ENCODE data around the gene TRDMT1.
"Not testable (repeated sequence)": the region's sequence is repeated elsewhere in the genome, so short reads cannot be mapped to it uniquely, and the experiment has no call there.

TRDMT1 gene

DNA sequence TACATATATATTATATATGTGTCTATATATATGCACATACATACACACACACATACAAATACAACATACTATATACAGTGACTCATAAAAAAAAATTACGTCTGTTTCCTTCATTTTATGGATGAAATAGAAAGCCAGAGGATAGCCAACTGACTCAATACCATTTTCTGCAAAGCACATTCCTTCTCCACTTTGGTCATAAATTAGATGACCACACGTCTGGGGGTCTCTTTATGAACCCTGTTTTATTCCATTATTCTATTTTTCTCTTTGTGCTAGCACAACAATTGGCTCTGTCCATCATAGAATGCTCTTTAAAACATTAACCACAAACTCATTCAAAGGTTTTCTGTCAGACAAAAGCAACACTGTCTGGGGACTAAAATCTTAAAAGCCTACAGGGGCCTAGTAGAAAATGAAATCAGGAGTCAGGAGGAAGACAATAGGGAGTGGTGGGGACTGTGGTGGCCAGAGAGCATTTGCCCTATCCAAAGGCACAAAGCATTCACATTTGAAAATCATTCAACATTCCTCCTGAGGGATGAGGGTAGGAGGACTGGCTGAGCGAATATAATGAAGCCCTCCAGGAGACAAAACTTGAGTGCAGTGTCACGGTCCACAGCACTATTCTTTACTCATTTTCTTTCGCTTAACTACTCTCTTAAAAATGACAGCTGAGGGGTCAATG is 76.1 kb downstream of the TRDMT1 start:
- no peak for DNase-seq

DNA sequence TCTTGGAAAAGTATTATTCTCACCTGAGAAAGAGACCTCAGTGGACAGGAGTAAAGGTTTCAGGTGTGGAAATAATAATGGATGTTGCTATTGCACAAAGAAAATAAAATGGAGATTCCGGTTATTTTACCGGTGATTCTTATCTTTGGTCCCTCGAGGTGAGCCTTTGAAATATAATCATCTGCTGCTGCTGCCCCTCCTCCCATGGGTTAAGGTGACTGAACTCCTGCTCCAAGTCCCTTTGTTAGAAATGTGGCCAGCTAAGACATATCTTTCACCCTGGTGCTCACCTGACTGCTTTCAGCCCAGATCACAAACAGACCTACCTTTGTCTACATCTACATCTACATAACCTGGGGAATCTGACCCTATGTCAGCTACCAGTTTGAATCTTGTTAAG is 77.5 kb downstream of the TRDMT1 start:
- no peak for DNase-seq

DNA sequence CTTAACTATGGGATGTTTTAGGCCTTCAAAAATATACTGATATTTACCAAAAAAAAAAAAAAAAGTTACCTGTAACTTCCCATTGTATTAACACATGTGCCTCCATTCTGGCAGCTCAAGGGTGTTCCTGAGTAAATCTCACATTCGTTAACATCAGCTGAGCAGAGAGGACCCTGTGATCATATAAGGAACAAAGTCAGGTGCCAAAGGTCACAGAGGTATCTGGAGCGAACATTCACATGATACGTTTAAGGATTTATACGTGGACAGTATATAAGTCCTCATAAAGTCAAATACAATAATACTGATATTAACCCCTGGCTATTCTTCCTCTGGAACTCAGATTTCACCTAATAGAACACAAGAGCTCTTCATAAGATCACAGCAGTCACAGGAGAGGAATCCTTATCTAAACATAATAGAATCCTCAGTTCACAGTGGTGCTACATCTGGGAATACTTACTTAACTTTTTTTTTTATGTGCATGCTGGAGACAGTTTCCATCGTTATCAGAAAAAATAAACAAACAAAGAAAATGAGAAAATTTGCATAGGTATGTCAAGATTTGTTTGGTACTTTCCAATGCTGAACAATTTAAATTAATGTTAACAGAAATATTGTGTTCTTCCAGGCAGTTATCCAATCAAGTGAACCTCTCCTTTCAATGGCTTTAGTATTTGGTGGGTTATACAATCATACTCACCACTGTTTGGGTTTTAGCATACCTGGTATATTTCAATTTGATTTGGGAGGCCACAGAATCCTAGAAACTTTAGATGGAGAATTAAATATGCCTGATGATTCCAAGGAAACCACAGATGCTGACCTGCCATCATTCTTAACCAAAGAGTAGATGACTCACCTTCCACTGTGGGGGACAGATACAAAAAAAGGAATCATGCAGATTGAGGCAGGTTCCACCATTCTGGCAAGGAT is 78.5 kb downstream of the TRDMT1 start:
- no peak for DNase-seq

DNA sequence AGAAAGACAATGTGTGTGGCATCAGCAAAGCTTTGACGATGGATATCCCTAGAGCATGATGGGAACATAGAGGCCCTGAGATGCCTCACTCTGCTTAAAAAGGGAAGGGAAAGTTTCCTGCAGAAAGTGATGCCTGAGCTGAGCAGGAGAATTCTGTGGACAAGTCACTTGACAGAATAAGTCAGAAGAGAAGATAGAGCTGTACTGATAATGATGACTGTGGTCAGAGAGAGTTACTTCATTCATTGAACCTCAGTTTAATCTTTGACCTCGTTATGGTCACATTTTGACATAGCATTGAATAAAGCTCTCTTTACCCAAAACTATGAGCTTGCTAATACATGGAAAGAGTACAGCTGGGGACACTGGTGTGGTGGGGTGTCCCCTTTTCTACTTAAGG is 79.4 kb downstream of the TRDMT1 start:
- DNase-seq = no peak

DNA sequence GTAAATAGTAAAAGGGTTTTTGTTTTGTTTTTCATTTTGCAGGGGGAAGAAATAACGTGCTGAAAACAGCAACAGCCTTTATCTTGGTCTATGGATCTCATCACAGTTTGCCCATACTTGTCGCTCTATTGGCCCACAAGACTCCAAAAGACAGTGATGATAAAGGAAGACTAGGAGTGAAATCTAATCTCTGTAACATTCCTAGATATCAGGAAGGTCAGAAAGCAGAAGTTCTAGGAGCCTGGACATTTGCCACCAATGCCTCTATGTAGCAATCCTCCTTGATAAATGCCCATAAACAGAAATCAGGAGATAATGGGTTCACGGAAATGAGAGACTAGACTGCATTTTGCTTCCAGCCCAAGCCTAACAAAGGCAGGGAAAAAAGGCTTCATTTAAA is 80.8 kb downstream of the TRDMT1 start:
- no peak for DNase-seq

DNA sequence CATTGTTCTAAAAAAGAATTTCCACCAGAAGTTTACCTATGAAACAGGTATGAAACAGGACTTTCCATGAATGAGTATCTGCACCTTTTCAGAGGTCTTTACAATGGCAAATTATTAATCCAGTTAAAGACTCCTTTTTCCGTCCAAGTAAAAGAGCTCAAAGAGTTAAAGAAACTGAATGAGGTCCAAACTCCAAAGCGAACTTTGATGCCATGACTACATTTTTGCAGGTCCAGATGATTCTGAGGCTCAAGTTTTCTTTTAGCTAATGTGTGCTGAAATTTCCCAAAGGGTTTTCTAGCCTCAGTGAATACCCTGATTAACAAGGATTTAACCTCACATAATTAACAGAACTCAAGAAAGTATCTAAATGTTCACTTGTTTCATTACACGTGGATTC is 81.6 kb downstream of the TRDMT1 start:
- DNase-seq = no peak

DNA sequence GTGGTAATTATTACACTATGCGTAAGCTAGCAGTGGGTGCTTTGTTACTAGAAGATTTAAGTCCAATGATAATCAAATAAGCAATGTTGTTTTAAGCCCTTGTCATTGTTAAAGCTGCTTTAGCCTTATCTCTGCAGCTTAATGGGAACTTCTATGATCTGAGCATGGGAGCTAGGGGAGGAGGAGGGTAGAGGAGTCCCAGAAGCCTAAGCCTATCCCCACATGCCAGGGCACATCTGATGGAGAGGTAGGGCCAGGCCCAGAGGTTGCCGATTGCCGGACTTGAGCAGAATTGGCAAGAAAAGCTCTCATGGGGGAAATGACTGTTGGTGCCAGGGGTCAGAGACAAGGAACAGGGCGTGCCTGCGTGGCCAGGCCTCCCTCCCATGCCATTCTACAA is 85.3 kb downstream of the TRDMT1 start:
- DNase-seq = no peak

DNA sequence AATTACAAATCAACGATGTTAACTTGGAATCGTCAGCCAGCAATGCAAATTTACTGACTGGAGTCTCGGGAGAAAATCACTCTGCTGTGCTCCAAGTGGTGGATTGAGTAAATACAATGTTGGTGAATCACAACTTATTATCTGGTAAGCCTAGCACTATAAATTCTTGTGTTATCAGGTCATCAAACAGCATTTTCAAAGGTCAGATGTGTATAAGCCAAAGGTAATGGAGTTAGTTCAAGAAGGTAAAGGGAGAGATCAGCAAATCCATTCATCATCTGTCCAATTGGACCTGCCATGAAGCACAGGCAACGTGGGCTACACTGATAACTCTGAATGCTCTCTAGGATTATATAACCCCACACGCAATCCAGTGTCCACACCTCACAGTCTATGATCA is 85.8 kb downstream of the TRDMT1 start:
- no peak for DNase-seq

DNA sequence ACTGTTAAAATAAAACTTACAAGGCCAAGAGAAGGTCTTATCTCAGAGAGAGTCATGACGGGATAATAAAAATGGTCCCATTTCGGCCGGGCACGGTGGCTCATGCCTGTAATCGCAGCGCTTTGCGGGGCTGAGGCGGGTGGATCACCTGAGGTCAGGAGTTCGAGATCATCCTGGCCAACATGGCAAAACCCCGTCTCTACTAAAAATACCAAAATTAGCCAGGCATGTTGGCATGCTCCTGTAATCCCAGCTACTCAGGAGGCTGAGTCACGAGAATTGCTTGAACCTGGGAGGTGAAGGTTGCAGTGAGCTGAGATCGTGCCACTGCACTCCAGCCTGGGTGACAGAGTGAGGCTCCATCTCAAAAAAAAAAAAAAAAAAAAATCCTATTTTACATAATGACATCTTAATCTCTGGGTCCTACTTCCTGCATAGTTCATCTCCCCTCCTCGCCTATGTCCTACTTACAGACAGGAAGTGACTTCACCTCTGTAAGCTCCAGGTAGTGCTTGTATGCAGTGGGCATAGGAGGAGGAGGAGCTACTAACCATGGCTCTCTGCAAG is 86.5 kb downstream of the TRDMT1 start:
- not testable (repeated sequence) for DNase-seq

DNA sequence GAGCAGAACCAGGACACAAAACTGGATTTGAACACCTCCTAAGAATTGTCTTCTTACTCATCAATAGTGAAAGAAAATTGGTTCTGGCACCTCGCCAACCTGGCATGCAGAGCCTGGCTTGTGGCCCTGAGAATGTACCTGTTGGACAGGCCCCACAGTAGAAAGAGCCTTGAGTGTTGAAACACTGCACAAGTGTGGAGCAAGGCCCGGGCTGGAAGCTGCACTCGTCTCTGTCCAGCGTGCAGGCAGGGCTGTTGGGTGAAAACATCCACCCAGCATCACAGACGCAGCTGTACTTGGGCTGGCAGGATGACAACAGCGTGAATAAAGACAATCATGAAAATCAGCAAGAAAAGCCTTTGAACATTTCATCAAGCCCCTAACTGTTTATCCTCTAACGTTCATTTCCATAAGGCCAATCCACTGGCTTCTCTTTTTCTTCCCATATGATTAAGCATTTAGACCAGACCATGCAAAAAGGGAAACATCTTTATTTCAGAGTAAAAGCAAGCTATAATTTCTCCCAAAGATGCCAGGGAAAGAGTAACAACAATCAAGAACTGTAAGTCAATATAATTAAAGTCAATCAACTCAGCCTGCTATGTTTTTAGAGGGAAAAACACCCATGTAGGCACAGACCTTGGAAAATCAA is 87.5 kb downstream of the TRDMT1 start:
- DNase-seq = no peak

DNA sequence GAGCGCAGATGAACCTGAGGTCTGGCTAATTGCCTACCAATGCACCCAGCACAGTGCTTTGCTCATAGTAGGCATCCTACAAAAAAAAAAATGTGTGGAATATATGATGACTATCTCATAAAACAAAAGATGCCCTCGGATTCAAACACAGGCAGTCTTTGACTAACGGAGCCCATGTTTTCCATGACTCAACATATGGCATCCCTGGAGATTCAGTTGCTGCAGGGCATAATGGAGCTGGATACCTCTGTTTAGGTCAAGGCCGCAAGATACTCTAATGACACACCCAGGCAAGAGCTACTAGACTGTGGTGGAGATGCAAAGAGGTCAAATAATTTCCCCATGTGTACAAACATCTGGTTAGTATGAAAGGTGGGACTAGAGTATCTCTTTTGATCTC is 88.1 kb downstream of the TRDMT1 start:
- DNase-seq = no peak

DNA sequence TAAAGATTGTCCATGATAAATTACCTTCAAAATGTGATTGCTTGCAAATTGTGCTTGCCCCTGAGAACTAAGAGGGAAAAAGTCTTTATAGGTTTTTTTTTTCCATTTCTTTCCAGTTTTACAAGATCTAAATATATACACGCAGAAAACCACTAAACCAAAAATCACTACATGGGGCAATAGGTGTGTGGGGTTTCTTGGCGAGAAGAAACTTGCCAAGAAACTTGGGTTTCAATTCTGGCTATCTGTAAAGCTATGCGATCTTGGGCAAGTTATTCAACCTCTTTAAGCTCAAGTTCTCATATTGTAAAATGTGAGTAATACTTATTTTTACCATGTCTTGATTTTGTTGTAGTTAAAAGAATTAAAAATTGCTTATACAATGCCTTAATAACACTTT is 88.9 kb downstream of the TRDMT1 start:
- no peak for DNase-seq

DNA sequence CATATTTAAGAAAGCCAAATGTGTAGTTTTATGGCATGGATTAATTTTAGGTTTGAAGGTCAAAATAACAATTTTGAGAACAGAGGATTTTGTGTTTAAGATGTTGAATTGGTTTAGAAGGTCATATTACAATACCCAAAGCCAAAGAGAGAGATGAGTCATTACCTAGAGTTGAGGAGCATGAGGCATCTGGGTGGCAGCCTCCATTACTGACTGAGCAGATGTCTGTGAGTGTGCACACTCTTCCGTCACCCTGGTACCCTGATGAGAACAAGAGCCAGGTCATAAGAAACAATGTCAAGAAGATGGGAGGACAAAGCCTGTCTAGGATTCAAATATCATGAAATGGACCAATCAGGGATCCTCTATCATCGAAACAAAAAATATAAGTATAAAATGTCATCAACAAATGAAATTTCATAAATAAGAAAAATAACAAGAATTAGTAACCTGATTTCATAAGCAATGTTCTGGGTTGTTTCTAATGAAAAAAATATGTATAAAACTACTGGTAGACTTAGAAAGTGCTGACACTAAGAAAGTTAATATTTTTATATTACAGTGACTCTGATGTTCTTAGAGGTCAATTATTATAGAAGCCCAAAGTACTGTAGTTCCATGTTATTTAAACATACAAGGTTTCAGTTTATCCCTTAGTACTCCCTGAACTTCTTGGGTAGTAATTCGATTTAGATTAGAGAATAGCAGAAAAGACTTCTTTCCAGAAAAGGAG is 91.8 kb downstream of the TRDMT1 start:
- no peak for DNase-seq

DNA sequence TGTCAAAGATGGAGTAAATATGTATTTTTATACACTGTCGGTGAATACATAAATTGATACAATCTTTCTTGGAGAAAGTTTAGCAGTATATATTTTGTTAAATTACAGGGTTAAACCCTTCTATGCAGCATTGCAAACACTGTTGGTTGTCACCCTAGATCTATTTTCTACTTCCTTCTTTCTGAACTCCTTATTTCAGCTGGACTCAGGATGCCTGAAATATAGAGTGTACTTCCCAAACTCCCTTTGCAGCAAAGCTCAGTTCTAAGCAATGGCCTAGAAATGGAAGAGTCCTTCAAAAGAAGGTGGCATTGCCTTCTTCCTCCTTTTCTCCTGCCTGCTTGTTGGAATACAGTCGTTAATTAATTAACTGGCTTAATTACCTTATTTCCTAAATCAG is 92.4 kb downstream of the TRDMT1 start:
- no peak for DNase-seq

DNA sequence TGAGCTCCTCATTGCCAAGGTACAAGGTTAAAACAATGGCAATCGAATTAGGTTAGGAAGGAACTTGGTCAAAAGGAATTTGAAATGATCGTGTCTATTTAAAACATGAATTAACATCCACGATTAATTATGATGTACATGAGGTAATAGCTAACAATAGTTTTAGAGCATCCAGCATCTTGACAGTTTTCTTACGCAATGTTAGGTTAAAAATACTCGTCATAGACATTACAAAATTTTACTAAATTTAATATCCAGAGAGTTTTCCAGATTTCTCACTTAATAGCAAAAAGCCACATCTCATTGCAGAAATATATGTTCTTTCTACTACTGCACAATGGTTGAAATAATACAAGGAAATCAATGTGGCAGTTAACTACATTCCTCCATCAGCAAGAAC is 94.5 kb downstream of the TRDMT1 start:
- DNase-seq = no peak

DNA sequence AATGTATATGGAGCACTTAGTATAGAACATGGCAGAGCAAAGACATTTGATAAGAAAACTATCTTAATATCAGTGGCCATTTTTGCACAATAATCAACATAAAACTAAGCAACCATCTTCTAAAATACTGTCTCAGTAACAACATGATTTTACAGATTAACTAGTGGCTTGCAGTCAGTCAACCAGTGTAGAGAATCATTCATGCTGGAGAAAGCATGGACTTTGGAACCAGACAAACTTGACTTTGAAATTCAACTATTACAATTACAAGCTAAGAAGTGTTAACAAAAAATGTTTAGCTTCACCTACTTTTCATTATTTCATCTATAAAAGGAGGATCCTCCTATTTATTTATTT is 99.6 kb downstream of the TRDMT1 start:
- DNase-seq = no peak

DNA sequence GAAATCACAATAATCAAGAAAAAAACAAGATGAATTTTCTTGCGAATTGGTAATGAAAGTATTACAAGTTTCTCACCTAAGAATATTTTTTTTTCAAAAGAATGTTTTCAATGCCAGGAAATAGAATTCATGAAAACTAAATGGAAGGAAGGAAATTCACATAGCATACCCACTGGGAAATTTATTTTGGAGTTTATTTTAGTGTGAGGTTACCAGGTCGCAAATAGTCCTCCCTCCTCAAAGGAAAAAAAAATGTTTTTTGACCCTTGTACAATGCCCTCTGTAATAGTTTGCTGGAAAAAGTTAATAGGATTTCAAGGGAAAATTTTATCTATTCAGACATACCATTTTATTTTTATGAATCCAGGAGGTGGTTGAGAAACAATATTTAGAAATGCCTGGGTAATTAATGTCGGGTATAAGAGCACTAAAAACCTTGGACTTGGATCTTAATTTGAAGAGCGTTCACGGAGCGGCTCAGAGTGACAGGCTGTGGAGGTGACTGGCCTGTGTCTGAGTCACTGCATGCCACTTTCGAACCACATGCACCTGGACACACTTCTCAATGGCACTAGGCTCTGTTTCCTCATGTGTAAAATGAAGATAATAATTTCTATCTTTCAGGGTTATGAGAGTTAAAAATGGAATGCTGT is 100.1 kb downstream of the TRDMT1 start:
- DNase-seq = no peak

DNA sequence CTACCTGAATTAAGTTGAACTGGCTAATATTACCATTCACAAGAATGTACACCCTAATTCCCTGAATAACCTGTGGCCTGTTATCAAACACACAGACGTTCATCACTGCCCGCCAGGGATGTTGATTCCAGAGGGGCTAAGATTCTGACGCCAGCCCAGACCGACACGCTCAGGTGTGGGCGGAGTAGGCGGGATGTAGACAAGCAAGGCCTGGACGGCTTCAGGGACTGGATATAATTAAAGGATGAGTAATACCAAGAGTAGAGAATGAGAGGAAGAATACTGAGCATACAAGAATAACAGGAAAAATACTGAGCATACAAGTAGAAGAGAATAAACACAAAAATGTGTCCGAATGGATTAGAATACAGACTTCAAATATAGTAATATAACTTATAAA is 100.9 kb downstream of the TRDMT1 start:
- no peak for DNase-seq

DNA sequence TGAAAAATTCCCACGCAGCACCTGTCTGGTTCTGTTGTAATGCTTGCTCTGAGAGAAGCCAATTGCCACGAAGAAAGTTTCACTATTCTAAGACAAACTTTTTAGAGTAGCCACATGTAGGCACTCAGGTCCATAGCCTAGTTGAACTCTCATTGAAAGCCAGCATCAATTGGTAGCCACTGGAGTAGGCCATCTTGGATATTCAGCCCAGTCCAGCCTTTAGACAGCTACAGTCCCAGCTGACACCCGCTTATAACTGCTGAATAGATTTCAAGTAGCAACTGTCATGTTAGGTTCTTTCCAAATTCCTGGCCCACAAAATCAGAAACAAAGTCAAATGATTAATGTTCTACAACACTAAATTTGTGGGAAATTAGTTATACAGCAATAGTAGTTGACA is 103.5 kb downstream of the TRDMT1 start:
- DNase-seq = no peak
